A549 treated with ZK216348 at 1 μM for 4 hours (cell line): ENCODE data around the gene IL1RN. TPM values are rescaled to one million over a fixed set of nuclear protein-coding genes. Genes with fewer than 3 reads are reported as not detected.

Source experiments
- total RNA-seq: library from RNA; stranded (reverse); fragments of 200-300 nt; extraction: Qiagen RNA extraction; gene quantifications from 5 replicates; pipeline ENCODE4 v1.2.3, GENCODE V29; 2022; ENCODE audit warnings: low read depth

IL1RN gene, protein sequence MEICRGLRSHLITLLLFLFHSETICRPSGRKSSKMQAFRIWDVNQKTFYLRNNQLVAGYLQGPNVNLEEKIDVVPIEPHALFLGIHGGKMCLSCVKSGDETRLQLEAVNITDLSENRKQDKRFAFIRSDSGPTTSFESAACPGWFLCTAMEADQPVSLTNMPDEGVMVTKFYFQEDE
- total RNA-seq, result 0.15 to 0.94 TPM (median 0.33 TPM) in 5 replicates

DNA sequence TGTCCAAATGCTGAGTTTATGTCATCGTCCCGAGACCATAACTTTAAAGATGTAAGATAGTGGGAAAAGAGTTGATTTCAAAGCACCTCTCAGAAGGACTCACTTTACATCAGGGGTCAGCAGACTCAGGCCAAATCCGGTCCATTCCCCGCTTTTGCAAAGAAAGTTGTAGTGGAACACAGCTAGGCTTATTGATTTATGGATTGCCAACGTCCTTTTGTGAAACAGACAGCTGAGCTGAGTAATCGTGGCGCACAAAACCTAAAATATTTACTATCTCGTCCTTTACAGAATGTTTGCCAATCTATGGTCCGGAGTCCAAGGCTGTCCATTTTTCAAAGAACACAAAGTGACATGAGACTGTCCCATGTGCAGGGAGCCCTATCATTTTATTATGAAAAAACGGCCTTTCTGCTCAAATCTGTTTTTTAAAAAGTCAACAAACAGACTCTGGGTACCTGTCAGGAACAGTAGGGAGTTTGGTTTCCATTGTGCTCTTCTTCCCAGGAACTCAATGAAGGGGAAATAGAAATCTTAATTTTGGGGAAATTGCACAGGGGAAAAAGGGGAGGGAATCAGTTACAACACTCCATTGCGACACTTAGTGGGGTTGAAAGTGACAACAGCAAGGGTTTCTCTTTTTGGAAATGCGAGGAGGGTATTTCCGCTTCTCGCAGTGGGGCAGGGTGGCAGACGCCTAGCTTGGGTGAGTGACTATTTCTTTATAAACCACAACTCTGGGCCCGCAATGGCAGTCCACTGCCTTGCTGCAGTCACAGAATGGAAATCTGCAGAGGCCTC is at the start of gene IL1RN:
TSS of gene IL1RN (plus strand) at position 754 of the 801 bp plus-strand sequence. CDS start at position 781, 27 bp downstream.

DNA sequence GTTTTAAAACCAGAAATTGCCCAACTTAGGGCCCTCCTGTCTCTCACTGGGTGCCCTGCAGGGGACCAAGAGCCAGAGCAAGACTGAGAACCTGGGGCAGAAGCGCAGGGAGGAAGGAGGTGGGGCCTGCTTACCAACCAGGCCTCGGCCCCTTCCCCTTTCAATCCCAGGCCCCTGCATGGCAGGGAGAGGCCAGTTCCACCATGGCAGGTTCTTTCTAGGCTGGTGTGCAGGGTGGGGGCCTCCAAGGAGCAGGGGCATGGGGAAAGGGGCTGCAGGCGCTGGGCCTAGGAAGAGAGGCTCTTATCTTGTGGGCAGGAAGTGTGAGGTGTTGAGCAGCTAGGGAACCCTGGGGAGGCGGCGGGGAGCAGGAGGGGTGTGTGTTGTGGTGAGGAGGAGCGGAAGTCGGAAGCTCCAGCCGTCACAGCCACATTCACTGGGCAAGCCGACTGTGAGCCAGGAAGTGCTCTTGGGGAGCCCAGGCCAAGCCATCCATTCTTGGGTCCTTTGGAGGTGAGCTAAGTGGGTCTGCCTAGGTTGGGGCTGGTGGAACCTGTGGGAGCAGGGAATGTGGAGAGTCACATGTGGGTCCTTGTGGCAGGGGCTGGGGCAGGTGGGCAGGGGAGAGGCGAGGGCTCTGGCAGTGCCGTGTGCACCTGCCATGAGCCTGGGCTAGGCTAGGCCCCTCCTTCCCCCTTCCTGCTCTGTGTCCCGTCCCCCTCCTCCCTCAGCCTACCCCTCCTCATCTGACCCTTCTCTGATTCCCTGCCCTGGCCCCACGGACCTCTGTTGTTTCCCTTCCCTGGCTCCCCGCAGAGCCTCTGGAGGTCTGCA is 46.4 kb downstream of the IL1RN start, which contains the start of gene PSD4:
TSS of gene PSD4 (plus strand) at position 430 of the 834 bp plus-strand sequence. CDS start 8,486 bp downstream, outside the sequence.

Other genes starting within 250 kb of the IL1RN start
- gene IL37, start 216.4 kb upstream of the IL1RN start, total RNA-seq, result not detected in 5 replicates
- not detected in 5 replicates for gene IL36G, start 149.6 kb upstream of the IL1RN start, total RNA-seq
- not detected in 5 replicates for gene IL36A, start 122.1 kb upstream of the IL1RN start, total RNA-seq
- gene IL36B, start 74.7 kb upstream of the IL1RN start, total RNA-seq, result 0.15 to 0.37 TPM in 2 of 5 replicates, not detected in the others
- gene IL36RN, start 68.4 kb upstream of the IL1RN start, total RNA-seq, result 0.06 to 0.13 TPM in 2 of 5 replicates, not detected in the others
- not detected in 5 replicates for gene IL1F10, start 59.6 kb upstream of the IL1RN start, total RNA-seq
- gene PSD4, start 46.4 kb downstream of the IL1RN start, total RNA-seq, result 8.0 to 12.9 TPM (median 10.9 TPM) in 5 replicates
- gene PAX8, start 151.3 kb downstream of the IL1RN start, total RNA-seq, result 0.49 to 1.5 TPM (median 1.0 TPM) in 5 replicates